ENCODE data around the gene SORCS3.

The SORCS3 gene

GRCh38 chr10:105149371-105149891 is 508.3 kb downstream of the SORCS3 start:
- Mint-ChIP-seq H3K4me3 (no peak overlapping the region), H3K9me3 (peaks cover 7% of the 10 kb centered on the region), H3K27ac (ENCODE audit: low read depth) (no peak overlapping the region), H3K27me3 (no peaks in the 10 kb centered on the region), H3K36me3 (ENCODE audit: insufficient read depth) (no peaks in the 10 kb centered on the region), H3K4me1 (no peaks in the 10 kb centered on the region)
- ATAC-seq (replicated peaks; ENCODE audit: extremely low read depth, poor library complexity, severe bottlenecking) (no peak), DNase-seq (ENCODE audit: low spot score in 2 of 2) (no peak)

- H3K4me1 Mint-ChIP-seq = no peaks in the 10 kb centered on the region
- ATAC-seq (replicated peaks; ENCODE audit: extremely low read depth, poor library complexity, severe bottlenecking) = no peak
- H3K9me3 Mint-ChIP-seq = peaks cover 7% of the 10 kb centered on the region
- H3K4me3 Mint-ChIP-seq = no peak overlapping the region
- H3K27ac Mint-ChIP-seq (ENCODE audit: low read depth) = no peak overlapping the region
- H3K27me3 Mint-ChIP-seq = no peaks in the 10 kb centered on the region
- DNase-seq (ENCODE audit: low spot score in 2 of 2) = no peak
- no peaks in the 10 kb centered on the region for H3K36me3 Mint-ChIP-seq (ENCODE audit: insufficient read depth)
Measured at GRCh38 chr10:105150259-105150880, 509.3 kb downstream of the SORCS3 start.

GRCh38 chr10:105154736-105155135 is 513.6 kb downstream of the SORCS3 start:
- Mint-ChIP-seq H3K9me3 (peaks cover 7% of the 10 kb centered on the region), H3K4me1 (no peaks in the 10 kb centered on the region), H3K36me3 (ENCODE audit: insufficient read depth) (no peaks in the 10 kb centered on the region), H3K4me3 (no peak overlapping the region), H3K27me3 (no peaks in the 10 kb centered on the region), H3K27ac (ENCODE audit: low read depth) (no peak overlapping the region)
- no peak for DNase-seq (ENCODE audit: low spot score in 2 of 2)
- no peak for ATAC-seq (replicated peaks; ENCODE audit: extremely low read depth, poor library complexity, severe bottlenecking)

- Mint-ChIP-seq H3K36me3 (ENCODE audit: insufficient read depth) (no peaks in the 10 kb centered on the region), H3K27ac (ENCODE audit: low read depth) (no peak overlapping the region), H3K4me3 (no peak overlapping the region), H3K9me3 (peaks cover 5% of the 10 kb centered on the region), H3K27me3 (no peaks in the 10 kb centered on the region), H3K4me1 (no peaks in the 10 kb centered on the region)
- DNase-seq (ENCODE audit: low spot score in 2 of 2) (no peak), ATAC-seq (replicated peaks; ENCODE audit: extremely low read depth, poor library complexity, severe bottlenecking) (no peak)
Measured at GRCh38 chr10:105159268-105159667, 518.2 kb downstream of the SORCS3 start.

GRCh38 chr10:105161149-105161548 is 520.1 kb downstream of the SORCS3 start:
- no peak for ATAC-seq (replicated peaks; ENCODE audit: extremely low read depth, poor library complexity, severe bottlenecking)
- Mint-ChIP-seq H3K27ac (ENCODE audit: low read depth) (no peak overlapping the region), H3K9me3 (peaks cover 6% of the 10 kb centered on the region), H3K4me3 (no peak overlapping the region), H3K27me3 (no peaks in the 10 kb centered on the region), H3K4me1 (no peaks in the 10 kb centered on the region), H3K36me3 (ENCODE audit: insufficient read depth) (no peaks in the 10 kb centered on the region)
- DNase-seq (ENCODE audit: low spot score in 2 of 2) = no peak

- no peak overlapping the region for H3K27ac Mint-ChIP-seq (ENCODE audit: low read depth)
- no peaks in the 10 kb centered on the region for H3K27me3 Mint-ChIP-seq
- H3K9me3 Mint-ChIP-seq = peaks cover 11% of the 10 kb centered on the region
- ATAC-seq (replicated peaks; ENCODE audit: extremely low read depth, poor library complexity, severe bottlenecking) (no peak), DNase-seq (ENCODE audit: low spot score in 2 of 2) (no peak)
- H3K36me3 Mint-ChIP-seq (ENCODE audit: insufficient read depth) = no peaks in the 10 kb centered on the region
- no peak overlapping the region for H3K4me3 Mint-ChIP-seq
- no peaks in the 10 kb centered on the region for H3K4me1 Mint-ChIP-seq
Measured at GRCh38 chr10:105161767-105162166, 520.7 kb downstream of the SORCS3 start.

GRCh38 chr10:105170521-105170920 is 529.4 kb downstream of the SORCS3 start:
- Mint-ChIP-seq H3K27ac (ENCODE audit: low read depth) (no peak overlapping the region), H3K36me3 (ENCODE audit: insufficient read depth) (no peaks in the 10 kb centered on the region), H3K4me1 (no peaks in the 10 kb centered on the region), H3K27me3 (no peaks in the 10 kb centered on the region), H3K4me3 (no peak overlapping the region), H3K9me3 (peaks cover 19% of the 10 kb centered on the region)
- no peak for DNase-seq (ENCODE audit: low spot score in 2 of 2)
- ATAC-seq (replicated peaks; ENCODE audit: extremely low read depth, poor library complexity, severe bottlenecking) = no peak

- Mint-ChIP-seq H3K4me3 (no peak overlapping the region), H3K36me3 (ENCODE audit: insufficient read depth) (no peaks in the 10 kb centered on the region), H3K9me3 (peaks cover 12% of the 10 kb centered on the region), H3K27me3 (no peaks in the 10 kb centered on the region), H3K4me1 (no peaks in the 10 kb centered on the region), H3K27ac (ENCODE audit: low read depth) (no peak overlapping the region)
- DNase-seq (ENCODE audit: low spot score in 2 of 2) (no peak), ATAC-seq (replicated peaks; ENCODE audit: extremely low read depth, poor library complexity, severe bottlenecking) (no peak)
Measured at GRCh38 chr10:105171945-105172344, 530.9 kb downstream of the SORCS3 start.

GRCh38 chr10:105181626-105182025 is 540.5 kb downstream of the SORCS3 start:
- Mint-ChIP-seq H3K27ac (ENCODE audit: low read depth) (no peak overlapping the region), H3K36me3 (ENCODE audit: insufficient read depth) (no peaks in the 10 kb centered on the region), H3K9me3 (peaks cover 8% of the 10 kb centered on the region), H3K27me3 (no peaks in the 10 kb centered on the region), H3K4me1 (no peaks in the 10 kb centered on the region), H3K4me3 (no peak overlapping the region)
- ATAC-seq (replicated peaks; ENCODE audit: extremely low read depth, poor library complexity, severe bottlenecking) (no peak), DNase-seq (ENCODE audit: low spot score in 2 of 2) (no peak)

GRCh38 chr10:105183536-105183935 is 542.4 kb downstream of the SORCS3 start:
- Mint-ChIP-seq H3K4me1 (no peaks in the 10 kb centered on the region), H3K36me3 (ENCODE audit: insufficient read depth) (no peaks in the 10 kb centered on the region), H3K27me3 (no peaks in the 10 kb centered on the region), H3K9me3 (peaks cover 8% of the 10 kb centered on the region), H3K4me3 (no peak overlapping the region), H3K27ac (ENCODE audit: low read depth) (no peak overlapping the region)
- no peak for DNase-seq (ENCODE audit: low spot score in 2 of 2)
- no peak for ATAC-seq (replicated peaks; ENCODE audit: extremely low read depth, poor library complexity, severe bottlenecking)

- Mint-ChIP-seq H3K27me3 (no peaks in the 10 kb centered on the region), H3K4me1 (no peaks in the 10 kb centered on the region), H3K9me3 (peaks cover 8% of the 10 kb centered on the region), H3K4me3 (no peak overlapping the region), H3K36me3 (ENCODE audit: insufficient read depth) (no peaks in the 10 kb centered on the region), H3K27ac (ENCODE audit: low read depth) (no peak overlapping the region)
- no peak for ATAC-seq (replicated peaks; ENCODE audit: extremely low read depth, poor library complexity, severe bottlenecking)
- no peak for DNase-seq (ENCODE audit: low spot score in 2 of 2)
Measured at GRCh38 chr10:105185161-105185560, 544.1 kb downstream of the SORCS3 start.

- Mint-ChIP-seq H3K4me1 (no peaks in the 10 kb centered on the region), H3K9me3 (peaks cover 5% of the 10 kb centered on the region), H3K27ac (ENCODE audit: low read depth) (no peak overlapping the region), H3K27me3 (no peaks in the 10 kb centered on the region), H3K4me3 (no peak overlapping the region), H3K36me3 (ENCODE audit: insufficient read depth) (no peaks in the 10 kb centered on the region)
- ATAC-seq (replicated peaks; ENCODE audit: extremely low read depth, poor library complexity, severe bottlenecking) (no peak), DNase-seq (ENCODE audit: low spot score in 2 of 2) (no peak)
Measured at GRCh38 chr10:105187243-105187642, 546.2 kb downstream of the SORCS3 start.

GRCh38 chr10:105188737-105189462 is 547.8 kb downstream of the SORCS3 start:
- H3K4me3 Mint-ChIP-seq = no peak overlapping the region
- ATAC-seq (replicated peaks; ENCODE audit: extremely low read depth, poor library complexity, severe bottlenecking) (no peak), DNase-seq (ENCODE audit: low spot score in 2 of 2) (no peak)
- H3K9me3 Mint-ChIP-seq = peaks cover 5% of the 10 kb centered on the region
- no peaks in the 10 kb centered on the region for H3K4me1 Mint-ChIP-seq
- no peak overlapping the region for H3K27ac Mint-ChIP-seq (ENCODE audit: low read depth)
- H3K27me3 Mint-ChIP-seq = no peaks in the 10 kb centered on the region
- no peaks in the 10 kb centered on the region for H3K36me3 Mint-ChIP-seq (ENCODE audit: insufficient read depth)
